T follicular helper cell (primary cell): ENCODE results near the gene CHST9.
"Not testable (repeated sequence)": the region's sequence is repeated elsewhere in the genome, so short reads cannot be mapped to it uniquely, and the experiment has no call there.

Source experiments
- DNase-seq: peaks from one replicate; pipeline ENCODE4 v3.0.0-alpha.2; 2020; ENCODE audit warnings: low read depth

The CHST9 gene

DNA sequence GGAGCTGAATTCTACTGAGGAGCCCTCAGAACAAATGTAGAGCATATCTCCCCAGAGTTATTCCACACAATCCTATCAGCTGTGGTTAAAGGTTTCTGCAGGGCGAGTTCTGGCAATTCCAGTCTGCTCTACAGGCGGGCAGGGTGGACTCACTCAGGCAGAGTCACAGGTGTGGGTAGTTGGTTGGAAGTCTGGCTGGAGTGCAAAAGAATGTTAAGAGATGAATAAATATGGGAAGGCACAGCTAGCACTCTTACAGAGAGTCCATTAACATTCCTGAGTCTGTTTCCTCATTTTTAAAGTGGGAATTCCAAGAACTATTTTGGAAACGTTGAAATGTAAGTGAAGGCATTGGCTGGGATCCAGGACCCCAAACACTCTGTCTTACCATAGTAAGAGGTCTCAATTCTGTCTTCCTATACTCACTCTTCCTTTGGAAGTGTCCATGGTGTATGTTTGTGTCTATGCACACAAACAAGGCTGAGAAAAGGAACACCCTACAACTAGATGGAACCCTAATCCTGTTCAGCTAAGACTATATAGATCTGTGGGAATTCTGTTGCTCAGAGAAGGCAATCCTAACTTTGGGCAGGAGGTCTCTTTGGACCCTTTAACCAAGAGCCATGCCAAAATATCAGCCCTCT lies 256.3 kb downstream of the CHST9 start:
- DNase-seq: no peak

DNA sequence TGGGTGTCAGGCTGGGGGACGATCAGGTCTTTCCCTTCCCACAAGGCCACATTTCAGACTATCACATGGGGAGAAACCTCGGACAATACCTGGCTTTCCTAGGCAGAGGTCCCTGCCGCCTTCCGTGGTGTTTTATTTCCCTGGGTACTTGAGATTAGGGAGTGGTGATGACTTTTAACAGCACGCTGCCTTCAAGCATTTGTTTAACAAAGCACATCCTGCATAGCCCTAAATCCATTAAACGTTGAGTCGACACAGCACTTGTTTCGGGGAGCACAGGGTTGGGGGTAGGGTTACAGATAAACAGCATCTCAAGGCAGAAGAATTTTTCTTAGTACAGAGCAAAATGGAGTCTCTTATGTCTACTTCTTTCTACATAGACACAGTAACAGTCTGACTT lies 257.3 kb downstream of the CHST9 start:
- not testable (repeated sequence) for DNase-seq

DNA sequence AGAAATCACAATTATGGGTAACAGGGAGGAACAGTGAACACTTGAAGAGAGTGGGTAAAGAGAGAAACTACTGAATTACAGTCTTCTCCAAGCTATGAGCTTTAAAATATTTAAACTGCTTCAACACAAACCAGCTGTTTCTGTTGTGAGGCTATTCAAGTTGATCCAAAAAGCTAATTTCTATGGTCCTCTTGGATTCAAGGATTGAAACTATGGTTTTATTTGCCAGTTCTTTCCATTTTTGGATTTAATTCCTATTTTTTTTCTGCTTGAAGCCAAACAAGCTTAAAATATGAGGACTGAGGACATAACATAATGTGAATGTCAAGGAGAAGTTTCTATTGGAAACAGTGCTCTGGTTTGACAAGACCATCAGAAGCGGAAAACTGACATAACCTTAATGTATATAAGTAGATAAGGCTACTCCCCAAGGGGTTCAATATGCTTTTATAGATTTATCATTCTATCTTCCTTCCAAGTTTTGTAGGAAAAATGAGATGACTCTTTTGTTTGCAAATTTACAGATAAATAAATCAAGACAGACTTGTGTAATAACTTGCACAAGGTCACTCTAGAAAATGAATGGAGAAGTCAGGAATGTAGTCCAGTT lies 258.9 kb downstream of the CHST9 start:
- DNase-seq: no peak

DNA sequence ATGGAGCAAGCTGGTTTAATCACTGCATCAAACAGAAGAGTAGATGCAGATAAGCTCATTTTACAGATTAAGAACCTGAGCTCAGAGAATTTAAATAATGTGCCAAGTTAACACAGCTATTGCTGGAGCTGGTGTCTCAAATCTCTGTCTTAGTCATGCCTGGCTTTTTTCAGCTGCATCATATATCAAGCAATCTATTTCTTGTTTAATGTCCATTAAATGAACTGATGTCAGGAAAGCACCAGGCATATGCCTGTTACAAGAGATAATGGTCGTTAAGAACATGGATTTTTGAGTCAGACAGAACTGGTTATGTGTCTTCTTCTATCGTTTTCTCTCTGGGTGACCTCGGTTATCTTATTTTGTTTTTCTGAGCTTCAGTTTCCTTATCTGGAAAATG lies 259.8 kb downstream of the CHST9 start:
- DNase-seq: no peak

DNA sequence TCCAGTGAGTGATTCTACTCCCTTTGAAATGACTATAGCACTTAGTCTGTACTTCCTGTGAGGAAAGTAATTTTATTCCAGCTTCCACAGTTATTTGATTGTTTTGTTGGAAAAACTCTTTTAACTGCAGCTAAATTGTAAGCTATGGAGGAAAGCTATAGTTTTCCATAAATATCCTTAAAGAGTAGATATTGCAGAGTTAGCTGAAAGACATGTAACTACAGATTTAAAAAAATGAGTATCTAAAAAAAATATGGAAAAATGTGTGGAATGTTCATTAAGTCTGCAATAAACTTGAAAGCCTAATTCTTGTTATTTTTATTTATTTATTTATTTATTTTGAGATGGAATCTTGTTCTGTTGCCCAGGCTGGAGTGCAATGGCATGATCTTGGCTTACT lies 262.8 kb downstream of the CHST9 start:
- DNase-seq: no peak

DNA sequence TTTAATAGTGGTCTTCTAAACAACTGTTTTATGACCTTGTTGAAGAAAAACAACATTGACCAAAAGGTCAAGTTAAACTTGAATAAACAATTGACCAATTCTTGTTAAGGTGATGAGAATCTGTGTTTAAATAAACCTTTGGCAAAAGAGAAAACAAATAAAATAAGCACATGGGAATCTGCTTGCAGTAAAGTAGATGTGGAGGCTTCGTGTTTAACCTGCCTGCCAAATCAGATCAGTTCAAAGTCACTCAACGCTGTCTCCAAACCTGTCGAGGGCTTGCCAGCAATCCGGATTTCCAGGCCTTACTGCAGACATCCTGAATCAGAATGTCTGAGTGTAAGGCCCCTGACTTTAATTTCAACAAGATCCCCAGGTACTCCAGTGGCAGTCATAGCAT lies 264.5 kb downstream of the CHST9 start:
- no peak for DNase-seq

GRCh38 chr18:26919627-26920026 lies 265.5 kb downstream of the CHST9 start:
- DNase-seq: no peak

DNA sequence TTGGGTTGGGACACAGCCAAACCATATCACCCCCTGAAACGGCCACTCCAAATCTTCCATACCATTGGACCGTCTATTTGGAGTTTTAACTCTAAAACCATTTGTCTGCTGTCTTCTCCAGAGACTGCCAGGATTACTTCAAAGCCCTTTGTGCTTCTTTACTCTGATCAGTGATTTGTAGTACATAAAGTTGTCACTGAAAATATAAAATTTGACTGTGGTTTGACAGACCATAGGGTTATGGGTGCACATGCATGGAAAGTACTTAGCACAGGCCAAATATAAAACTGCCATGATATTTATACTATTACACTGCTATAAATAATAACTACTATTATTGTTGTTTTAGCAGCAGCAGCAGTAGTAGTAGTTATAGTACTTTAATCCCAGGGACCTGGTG lies 265.9 kb downstream of the CHST9 start:
- DNase-seq: no peak

DNA sequence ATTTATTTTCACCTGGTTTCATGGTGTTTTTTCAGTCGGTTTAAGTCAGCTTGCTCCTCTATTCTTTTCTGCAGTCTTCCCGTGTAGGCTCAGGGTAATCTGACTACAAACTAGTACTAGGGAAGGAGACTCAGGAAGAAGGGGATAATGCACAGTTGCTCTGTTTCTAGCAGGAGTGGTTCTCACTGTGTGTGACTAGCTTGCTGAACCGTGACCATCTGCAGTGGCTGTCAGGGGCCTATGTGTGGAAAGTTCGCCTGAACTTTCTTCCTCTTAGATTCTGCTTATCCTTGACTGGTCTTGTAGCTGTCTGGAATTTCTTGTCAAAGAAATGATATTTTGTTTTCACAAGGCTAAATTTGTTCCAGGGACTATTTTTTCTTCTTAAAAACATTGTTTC lies 273.3 kb downstream of the CHST9 start:
- DNase-seq: no peak

- DNase-seq: no peak
Observed at GRCh38 chr18:26909599-26910290, 275.4 kb downstream of the CHST9 start.

- no peak for DNase-seq
Observed at GRCh38 chr18:26908906-26909305, 276.2 kb downstream of the CHST9 start.

DNA sequence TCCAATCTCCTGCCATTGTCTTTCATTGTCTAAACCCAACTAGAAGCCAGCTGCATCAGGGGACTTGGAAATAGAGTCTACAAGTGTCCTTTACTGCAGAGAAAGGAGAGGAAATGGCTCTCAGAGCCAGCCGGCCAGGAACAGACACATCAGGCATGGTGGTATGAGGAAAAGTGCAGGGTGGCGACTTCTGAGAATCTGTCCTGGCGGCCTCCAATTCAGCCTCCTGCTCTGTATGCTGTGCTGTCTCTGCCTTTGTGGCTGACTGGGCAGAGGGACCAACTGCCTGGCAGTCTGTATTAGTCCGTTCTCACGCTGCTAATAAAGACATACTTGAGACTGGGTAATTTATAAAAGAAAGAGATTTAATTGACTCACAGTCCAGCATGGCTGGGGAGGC lies 282.8 kb downstream of the CHST9 start:
- no peak for DNase-seq

GRCh38 chr18:26901020-26901419 lies 284.1 kb downstream of the CHST9 start:
- no peak for DNase-seq

- DNase-seq: no peak
Observed at GRCh38 chr18:26894426-26894825, 290.7 kb downstream of the CHST9 start.

DNA sequence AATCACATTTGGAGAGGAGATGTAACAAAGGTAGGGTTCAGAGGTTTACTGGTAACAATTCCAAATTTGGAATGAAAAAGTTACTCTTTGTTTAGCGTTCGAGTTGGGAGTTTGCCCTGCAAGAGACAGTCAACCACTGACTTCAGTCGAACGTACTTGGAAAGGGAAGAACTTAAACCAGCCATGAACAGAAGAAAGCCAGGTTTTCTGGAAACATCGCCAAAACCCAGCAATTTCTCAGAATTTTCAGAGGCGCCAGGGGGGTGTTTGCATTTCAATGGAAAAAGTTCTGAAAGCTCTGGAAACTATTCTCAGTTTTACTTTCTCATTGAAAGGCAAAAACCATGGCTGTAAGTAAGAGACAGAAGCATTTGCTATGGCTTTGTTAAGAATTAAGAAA lies 291.1 kb downstream of the CHST9 start:
- no peak for DNase-seq

DNA sequence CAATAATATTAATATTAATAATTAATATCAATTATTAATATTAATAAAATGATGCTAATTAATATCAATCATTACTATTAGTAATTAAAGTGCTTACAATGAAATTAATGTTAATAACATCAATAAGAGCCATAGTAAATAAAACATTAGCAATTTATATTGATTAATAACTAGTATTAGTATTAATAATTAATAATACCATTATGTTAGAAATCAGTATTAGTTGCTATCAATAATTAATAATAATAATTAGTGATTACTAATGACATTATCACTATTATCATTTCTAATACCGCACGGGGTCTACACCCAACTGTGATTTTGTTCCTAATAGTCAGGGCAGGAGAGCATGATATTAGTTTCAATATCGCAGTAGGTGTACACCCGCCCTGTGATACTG lies 296.8 kb downstream of the CHST9 start:
- DNase-seq: no peak

GRCh38 chr18:26875040-26875654 lies 310.0 kb downstream of the CHST9 start:
- no peak for DNase-seq

DNA sequence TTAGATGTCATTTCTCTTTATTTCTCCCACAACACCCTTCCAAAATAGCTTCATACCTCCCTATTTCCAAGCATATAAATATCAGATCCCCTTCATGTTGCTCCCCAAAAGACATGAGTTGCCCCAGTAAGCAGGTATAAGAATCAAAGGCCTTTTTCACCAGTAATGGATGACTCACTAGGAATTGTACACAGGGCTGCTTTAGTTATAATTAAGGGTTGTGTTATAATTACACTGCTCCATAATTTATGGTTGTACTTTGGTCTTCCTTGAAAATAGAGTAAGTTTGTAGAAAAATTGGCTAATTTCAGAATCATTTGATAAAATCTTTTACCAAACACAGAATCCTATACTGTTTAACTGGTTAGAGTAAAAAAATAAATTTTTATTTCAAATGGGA lies 310.8 kb downstream of the CHST9 start:
- no peak for DNase-seq

DNA sequence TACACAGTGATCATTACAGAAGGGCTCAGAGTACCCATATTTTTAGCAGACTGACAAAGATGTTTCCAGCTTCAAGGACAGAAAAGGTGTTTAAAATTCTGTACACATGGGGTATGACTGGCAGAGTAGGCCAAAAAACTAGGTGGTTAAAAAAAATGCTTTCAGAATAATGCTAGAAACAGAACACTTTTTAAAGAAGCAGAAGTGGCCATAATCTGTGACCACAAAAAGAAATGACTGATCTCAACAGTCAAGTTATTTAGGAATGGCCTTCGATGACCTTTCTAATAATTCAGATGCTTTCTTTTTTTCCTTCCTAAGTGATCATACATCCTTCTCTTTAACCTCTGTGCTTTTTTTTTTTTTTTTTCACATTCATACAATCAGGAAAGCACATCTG lies 315.5 kb downstream of the CHST9 start:
- no peak for DNase-seq

DNA sequence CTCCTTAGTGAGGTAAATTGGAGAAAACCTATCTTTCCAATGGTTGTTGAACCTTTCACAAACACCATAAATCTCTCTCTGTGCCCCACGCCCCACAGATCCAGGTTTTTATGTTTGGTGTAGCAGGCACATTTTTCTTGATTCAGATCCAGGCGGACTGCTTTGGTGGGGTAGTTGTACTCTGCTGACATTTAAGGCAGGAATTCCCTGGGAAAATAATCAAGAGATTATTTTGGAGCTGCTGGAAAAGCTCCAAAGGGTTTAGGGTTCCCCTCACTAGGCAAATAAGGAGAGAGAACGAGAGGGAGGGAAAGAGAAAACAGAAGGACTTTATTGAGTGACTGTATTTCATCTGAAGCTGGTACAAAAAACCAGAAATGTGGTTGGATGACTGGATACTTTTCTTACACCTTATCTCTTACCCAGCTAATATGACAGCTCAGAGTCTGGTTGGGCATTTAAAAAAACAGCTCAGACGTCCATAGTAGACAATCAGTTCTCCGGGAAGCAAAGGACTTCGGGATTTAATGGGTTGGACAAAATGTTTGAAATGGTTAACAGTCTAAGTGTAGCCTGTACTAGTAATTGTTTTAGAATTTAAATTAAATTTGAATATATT lies 316.0 kb downstream of the CHST9 start:
- DNase-seq: no peak

DNA sequence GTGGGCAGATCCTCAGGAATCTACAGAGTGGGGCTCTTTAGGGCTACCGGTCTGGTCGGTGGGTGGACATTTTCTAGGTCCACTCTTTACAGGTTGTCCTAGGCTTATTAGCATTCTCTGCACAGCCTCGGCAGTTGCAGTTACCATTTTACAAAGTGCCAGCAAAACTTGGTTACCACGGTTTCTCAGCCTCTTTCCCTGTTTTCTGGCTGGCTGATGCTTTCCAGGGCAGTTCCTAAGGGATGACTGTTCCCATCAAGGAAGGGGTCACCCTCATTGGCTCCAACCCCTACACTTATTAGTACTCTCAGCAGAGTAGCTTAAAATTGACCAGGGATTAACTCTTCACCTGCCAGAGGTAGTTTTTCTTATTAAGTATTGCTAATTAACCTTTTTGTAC lies 317.6 kb downstream of the CHST9 start:
- DNase-seq: no peak

GRCh38 chr18:26865557-26865956 lies 319.6 kb downstream of the CHST9 start, which contains the start of gene AQP4:
TSS of gene AQP4 (minus strand) at chr18:26865707. CDS start at chr18:26865689, 18 bp downstream.
- DNase-seq: no peak

DNA sequence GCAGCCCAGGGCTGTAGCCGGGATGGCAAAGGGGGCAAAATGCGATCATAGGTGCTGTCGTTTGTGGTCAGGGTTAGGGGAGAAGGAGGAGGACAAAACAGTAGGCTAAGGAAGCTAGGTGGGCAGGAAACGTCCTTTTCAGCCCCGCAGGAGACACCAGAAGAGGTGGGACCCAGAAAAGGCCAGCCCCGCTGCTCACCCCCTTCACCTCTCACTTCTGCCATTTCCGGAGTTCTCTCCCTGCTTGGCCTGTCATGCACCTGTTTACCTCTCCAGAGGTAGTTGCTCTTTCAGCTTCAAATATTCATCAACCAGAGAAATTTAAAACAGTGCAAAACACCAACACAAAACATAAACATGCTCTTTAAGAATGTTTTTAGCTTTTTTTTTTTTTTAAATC lies 320.4 kb downstream of the CHST9 start:
- DNase-seq: no peak
